ENCODE measurements around the gene KCNN4. TPM values are rescaled to one million over a fixed set of nuclear protein-coding genes. Genes with fewer than 3 reads are reported as not detected.

The KCNN4 gene
- total and polyA plus RNA-seq, 10 of the 15 experiments (the other 5 are each of a cell fraction or from before 2014, with no cell fraction given), result 1.4 to 112 (median 77.9) TPM

GRCh38 chr19:43784241-43784980 is 3.6 kb upstream of the KCNN4 start (continued):
- TF ChIP-seq E4F1 (IDR thresholded peaks at IDR 0.05; ENCODE audit: borderline replicate concordance, partially characterized antibody) (no peak), BCL11A (IDR thresholded peaks at IDR 0.05; ENCODE audit: low read depth, low read length) (no peak), ZBTB4 (CRISPR knock-in tag; IDR thresholded peaks at IDR 0.05) (no peak)

DNA sequence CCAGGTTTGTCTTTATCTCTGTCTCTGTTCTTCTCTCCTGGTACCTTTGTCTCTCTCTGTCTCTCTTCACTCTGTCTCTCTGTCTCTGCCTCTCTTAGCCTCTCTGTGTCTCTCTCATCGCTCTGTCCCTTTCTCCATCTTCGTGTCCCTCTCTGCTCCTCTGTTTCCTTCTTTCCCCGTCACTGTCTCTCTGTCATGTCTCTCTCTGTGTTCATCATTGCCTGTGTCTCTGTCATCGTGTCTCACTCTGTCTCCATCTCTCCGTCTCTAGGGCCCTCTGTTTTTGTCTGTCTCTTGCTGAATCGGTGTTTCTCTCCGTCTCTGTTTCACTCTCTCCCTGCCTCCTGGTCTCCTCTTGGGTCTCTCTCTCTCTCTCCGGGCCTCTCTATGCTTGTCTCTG is 2.9 kb upstream of the KCNN4 start:
- CTCF ChIA-PET, result interaction anchor here (2.7 kb wide), 1 partner anchor 115 kb away, joined by 14 read pairs; no protein-coding TSS in a partner anchor
- BruUV-seq (replicated peaks), result no TSS peak
- POLR2A ChIA-PET, result interaction anchor here (8.4 kb wide), 1 partner anchor 36 kb away, joined by 79 read pairs; no protein-coding TSS in a partner anchor
- H3K4me2 ChIP-seq (ENCODE audit: control insufficient read depth, insufficient read depth), result peak overlapping the region; percentile 66
- H3K79me2 ChIP-seq (ENCODE audit: control insufficient read depth, insufficient read depth, low read length), result peaks cover 29% of the 10 kb centered on the region
- H3K27me3 ChIP-seq (replicated peaks in 1 of 2; ENCODE audit: control insufficient read depth in 2 of 2, insufficient read depth in 2 of 2, low read length in 1 of 2), result no peaks in the 10 kb centered on the region
- no peak overlapping the region for H3K9ac ChIP-seq (ENCODE audit: control insufficient read depth, insufficient read depth, low read length)
- RAD21 ChIA-PET (ENCODE audit: unreplicated experiment), result interaction anchor here (2.4 kb wide), 1 partner anchor 24 kb away, joined by 5 read pairs; no protein-coding TSS in a partner anchor
- TF ChIP-seq HCFC1 (IDR thresholded peaks at IDR 0.05; ENCODE audit: low read length) (no peak), RAD21 (IDR thresholded peaks at IDR 0.05; ENCODE audit: insufficient read depth, low read depth, low read length) (no peak), RCOR1 (conservative IDR thresholded peaks at IDR 0.05; ENCODE audit: low read depth, low read length) (no peak), NFIC (IDR thresholded peaks at IDR 0.05; ENCODE audit: low read depth, low read length) (no peak), SKIL (IDR thresholded peaks at IDR 0.05; ENCODE audit: low read depth, poor library complexity, severe bottlenecking) (no peak)
- DNase-seq (ENCODE audit: low read depth, low spot score) (no peak), ATAC-seq (no peak), FAIRE-seq (no peak)
- SMC1A ChIA-PET (ENCODE audit: uncharacterized antibody, unreplicated experiment), result interaction anchor here (1.0 kb wide), 1 partner anchor 30 kb away, joined by 3 read pairs; no protein-coding TSS in a partner anchor
- in situ Hi-C loops (cut with MboI), result no loop called here
- no peaks in the 10 kb centered on the region for H3K36me3 ChIP-seq (ENCODE audit: control insufficient read depth in 2 of 2, insufficient read depth in 2 of 2, low read length in 1 of 2)
- H4K20me1 ChIP-seq (ENCODE audit: control insufficient read depth, insufficient read depth), result no peaks in the 10 kb centered on the region
- H2AFZ ChIP-seq (ENCODE audit: control insufficient read depth, low read depth, low read length), result no peak overlapping the region
- H3K27ac ChIP-seq (ENCODE audit: control insufficient read depth, insufficient read depth), result peak overlapping the region; percentile 74
- H3K4me1 ChIP-seq (ENCODE audit: control insufficient read depth, insufficient read depth, low read length), result peaks cover 50% of the 10 kb centered on the region
- intact Hi-C loops (cut with micrococcal nuclease; ENCODE audit: unreplicated experiment), result loop anchor here (10.0 kb wide), 1 partner anchor 339 kb away; no protein-coding TSS in a partner anchor
- H3K4me3 ChIP-seq, result no peak overlapping the region
- no peaks in the 10 kb centered on the region for H3K9me3 ChIP-seq (replicated peaks; ENCODE audit: control insufficient read depth, insufficient read depth, low read length)
- WGBS (ENCODE audit: insufficient coverage, insufficient replicate concordance, low lambda C conversion rate, missing lambda C conversion rate), result 21% methylated on average over 8 of the region's 8 CpGs
